ENCODE data around the gene CELA3B.
"Not testable (repeated sequence)": the region's sequence is repeated elsewhere in the genome, so short reads cannot be mapped to it uniquely, and the experiment has no call there.

- TF ChIP-seq, protein P1, sequence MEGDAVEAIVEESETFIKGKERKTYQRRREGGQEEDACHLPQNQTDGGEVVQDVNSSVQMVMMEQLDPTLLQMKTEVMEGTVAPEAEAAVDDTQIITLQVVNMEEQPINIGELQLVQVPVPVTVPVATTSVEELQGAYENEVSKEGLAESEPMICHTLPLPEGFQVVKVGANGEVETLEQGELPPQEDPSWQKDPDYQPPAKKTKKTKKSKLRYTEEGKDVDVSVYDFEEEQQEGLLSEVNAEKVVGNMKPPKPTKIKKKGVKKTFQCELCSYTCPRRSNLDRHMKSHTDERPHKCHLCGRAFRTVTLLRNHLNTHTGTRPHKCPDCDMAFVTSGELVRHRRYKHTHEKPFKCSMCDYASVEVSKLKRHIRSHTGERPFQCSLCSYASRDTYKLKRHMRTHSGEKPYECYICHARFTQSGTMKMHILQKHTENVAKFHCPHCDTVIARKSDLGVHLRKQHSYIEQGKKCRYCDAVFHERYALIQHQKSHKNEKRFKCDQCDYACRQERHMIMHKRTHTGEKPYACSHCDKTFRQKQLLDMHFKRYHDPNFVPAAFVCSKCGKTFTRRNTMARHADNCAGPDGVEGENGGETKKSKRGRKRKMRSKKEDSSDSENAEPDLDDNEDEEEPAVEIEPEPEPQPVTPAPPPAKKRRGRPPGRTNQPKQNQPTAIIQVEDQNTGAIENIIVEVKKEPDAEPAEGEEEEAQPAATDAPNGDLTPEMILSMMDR (IDR thresholded peaks at IDR 0.05; ENCODE audit: low read depth, low read length), result not testable (repeated sequence)
- TF ChIP-seq, protein P2, sequence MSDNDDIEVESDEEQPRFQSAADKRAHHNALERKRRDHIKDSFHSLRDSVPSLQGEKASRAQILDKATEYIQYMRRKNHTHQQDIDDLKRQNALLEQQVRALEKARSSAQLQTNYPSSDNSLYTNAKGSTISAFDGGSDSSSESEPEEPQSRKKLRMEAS (IDR thresholded peaks at IDR 0.05; ENCODE audit: low read depth, low read length), result not testable (repeated sequence)
- TF ChIP-seq POLR2A (IDR thresholded peaks at IDR 0.05; ENCODE audit: extremely low read depth, insufficient read length); MYC (IDR thresholded peaks at IDR 0.05; ENCODE audit: low read depth, low read length): not testable (repeated sequence)
Observed at GRCh38 chr1:21976703-21977239, at the start of gene CELA3B.
